ENCODE data around the gene FAM47E.

DNA sequence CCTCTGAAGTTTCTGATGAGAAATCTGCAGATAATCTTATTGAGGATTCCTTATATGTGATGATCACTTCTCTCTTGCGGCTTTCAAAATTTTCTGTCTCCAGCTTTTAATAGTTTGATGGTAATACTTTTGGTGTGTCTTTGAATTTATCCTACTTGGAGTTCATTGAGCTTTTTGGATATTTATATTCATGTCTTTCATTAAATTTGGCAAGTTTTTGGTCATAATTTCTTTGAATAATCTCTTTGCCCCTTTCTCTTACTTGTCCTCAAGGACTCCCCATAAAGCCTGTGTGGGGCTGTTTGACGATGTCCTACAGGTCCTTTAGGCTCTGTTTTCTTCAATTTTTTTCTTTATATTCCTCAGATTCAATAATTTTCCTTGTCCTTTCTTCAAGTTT is 11.3 kb upstream of the FAM47E start:
- no peak for TF ChIP-seq CTCF (IDR thresholded peaks at IDR 0.05)
- TF ChIP-seq POLR2A (IDR thresholded peaks at IDR 0.05), result no peak

Data from heart left ventricle (tissue), 13 donors.